Activated CD4-positive, alpha-beta T cell treated with anti-CD3 and anti-CD28 coated beads, Interleukin-2, amount 50 U/mL, for 4 hours (primary cell): ENCODE measurements around the gene SCN10A.

Experiments used
- DNase-seq, 2 experiments: peaks; one replicate each; pipeline ENCODE4 v3.0.0-alpha.2; 2020

SCN10A gene

DNA sequence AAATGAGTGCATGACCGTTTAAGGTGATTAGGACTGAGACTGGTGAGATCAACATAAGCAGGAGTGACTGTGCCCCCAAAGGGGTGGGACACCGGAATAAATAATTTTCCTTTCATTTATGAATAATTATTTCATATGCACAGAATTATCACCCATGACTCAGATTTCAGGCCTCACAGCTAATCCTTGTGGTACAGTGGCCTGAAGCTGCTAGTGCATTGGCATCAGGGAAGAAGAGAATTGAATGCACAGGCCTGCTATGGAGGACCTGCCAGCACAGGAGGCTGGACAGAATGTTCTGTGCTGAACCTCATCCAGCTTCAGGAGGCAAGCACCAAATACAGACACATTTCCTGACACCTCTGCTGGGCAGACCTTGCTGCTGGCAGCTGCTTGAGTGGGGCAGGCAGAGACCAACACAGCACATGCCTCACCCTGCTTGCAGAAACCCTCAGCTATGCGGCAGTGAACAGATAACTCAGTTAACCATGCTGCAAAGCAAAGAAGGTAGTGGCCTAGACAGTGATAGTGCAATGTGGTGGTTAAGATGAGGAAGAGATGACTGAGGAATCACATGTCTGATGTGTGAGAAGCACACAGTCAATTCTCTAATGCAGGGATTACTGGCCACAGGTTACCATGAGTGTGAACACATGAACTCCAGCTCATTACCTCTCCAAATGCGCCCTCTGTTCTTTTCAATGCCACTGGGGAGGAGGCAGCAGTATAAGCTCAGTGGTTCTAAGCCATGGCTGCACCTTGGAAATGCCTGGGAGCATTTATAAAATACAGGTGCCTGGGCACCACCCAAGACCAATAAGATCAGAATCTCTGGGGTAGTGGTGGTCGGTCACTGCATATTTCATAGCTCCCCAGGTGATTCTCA lies 98.4 kb downstream of the SCN10A start:
- no peak for DNase-seq

DNA sequence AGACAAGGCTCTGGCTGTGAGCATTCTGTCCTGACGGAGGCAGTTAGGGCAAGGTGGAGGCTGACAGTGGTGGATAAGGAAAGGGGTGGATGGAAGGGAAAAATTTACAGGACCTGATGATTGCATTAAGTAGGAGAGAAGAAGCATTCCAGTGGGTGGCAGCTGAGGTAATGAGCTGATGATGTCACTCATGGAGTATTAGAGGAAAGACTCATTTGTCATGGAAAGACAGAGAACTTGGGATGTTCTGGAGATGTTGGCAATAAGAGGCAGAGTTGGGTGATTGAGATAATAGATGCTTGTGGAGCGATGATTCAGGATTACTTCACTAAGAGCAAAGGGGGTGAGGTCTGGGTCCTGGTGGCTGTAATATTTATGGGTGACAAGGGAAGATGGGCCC lies 102.9 kb downstream of the SCN10A start:
- DNase-seq = no peak

DNA sequence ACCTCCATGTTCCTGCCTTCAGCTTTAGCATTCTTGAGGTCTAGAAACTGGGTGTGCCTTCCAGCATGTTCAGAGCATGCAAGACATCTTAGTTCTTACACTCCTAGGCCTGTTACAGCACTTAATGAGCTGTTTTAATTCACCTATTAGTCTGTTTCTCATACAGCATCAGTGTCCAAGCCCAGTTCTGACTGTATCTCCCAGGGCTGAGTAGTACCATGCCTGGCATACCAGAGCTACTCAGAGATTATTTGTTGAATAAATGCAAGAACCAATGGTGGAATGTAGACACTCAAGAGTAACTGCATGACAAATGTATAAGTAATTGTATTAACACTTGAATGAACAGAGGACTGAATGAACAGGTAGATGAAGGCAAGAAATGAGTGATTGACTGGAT lies 104.7 kb downstream of the SCN10A start:
- no peak for DNase-seq

DNA sequence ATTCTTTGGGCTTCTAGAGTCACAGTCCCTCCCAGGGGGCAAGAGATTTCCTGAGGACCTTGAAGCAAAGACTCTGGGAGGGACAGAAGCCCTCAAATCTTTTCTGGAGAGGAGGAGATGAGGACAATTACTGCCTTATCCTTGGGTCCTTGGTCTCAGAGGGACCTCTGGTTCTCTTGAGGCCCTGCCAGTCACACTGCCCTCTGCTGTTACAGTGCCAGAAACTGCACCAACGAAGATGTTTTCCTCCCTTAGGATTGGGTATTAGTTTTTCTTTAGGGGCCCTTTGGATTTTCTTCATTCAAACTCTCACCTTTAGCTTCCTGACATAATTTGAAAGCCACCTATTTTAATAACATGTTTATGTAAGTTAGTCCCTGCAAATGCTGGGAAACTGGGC lies 108.3 kb downstream of the SCN10A start:
- DNase-seq = no peak

DNA sequence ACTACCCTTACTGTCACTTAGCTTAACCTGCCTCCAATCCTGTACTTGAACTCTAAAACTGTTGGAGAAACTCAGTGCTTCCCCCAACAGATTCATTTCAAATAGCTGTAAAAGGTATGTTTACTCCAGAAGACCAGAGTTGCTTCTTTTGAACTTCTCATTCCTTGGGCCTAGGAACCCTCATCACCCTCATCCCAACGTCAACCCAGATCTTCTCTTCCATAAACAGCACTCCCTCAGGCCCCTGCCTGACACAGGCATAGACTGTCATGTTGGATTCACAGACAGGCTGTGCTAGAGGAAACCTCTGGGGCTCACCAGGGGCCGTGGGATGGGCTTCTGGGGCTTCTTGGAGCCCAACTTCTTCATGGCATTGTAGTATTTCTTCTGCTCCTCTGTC lies 109.1 kb downstream of the SCN10A start:
- no peak for DNase-seq

DNA sequence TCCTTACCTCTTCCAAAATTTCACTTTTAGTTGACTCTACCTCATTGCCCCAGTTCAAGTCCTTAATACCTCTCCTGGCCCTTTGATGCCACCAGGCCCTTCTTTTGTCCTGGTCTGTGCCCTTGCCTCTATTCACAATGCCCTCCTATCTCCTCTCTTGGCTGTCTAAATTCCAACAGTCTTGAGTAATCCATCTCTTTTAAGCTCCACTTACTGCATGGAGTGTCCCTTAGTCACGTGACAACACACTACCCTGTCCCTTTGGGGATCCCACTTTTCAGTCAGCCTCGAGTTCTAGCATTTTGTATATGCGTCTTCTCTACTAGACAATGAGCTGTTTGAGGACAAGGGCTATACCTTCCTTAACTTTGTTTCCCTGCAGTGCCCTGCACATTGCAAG lies 113.8 kb downstream of the SCN10A start:
- no peak for DNase-seq

DNA sequence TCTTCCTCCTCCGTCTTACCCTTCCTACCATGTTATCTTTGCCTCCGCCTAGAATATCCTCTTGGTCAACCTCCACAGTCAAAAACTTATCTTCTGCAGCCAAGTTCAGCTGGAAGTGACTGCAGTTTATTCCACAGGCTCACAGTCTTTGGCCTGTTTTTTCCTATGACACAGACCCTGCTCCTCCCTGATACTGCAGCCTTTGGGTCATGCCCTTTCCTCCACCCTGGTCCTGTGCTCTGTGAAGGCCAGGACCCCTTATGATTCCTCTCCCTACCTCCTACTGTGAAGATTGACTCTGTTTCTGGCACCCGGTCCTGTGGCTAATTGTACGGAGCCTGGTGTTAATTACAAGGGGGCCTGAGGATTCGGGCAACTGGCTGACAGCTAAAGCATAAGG lies 117.3 kb downstream of the SCN10A start:
- DNase-seq = no peak

DNA sequence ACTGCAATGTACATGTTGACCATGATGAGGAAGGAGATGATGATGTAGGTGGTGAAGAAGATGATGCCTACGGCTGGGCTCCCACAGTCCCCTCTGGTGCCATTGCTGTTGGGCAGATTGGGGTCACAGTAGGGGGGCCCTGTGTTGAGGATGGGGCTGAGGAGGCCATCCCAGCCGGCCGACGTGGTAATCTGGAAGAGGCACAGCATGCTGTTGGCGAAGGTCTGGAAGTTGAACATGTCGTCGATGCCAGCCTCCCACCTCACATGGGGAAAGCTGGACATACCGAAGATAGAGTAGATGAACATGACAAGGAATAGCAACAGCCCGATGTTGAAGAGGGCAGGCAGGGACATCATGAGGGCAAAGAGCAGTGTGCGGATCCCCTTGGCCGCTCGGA lies 118.0 kb downstream of the SCN10A start:
- no peak for DNase-seq

DNA sequence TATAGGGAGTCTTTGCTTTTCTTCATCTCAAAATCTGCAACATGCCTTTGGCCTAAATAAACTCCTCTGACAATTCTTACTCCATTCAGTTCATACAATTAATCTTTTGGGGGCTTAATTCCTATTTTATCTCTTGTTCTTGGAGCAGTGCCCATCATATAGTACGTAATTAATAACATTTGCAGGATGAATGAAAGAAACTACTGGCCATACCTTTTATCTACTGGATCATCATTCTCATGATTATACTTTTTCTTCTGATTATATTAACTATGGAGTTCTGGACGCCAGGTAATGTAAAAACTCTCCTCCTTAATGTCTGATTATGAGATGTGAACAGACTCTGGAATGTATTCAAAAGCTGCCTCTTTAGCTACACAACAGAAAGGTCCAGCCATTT lies 120.0 kb downstream of the SCN10A start:
- DNase-seq = no peak

DNA sequence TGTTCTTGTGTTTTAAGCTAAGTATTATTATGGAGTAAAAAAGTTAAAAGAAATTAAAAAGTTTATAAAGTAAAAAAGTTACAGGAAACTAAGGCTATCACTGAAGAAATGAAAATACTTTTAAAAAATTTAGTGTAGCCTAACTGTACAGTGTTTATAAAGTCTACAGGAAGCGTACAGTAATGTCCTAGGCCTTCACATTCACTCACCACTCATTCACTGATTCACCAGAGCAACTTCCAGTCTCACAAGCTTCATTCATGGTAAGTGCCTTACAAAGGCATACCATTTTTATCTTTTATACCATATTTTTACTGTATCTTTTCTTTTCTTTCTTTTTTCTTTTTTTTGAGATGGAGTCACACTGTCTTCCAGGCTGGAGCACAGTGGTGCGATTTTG lies 125.8 kb downstream of the SCN10A start:
- no peak for DNase-seq

DNA sequence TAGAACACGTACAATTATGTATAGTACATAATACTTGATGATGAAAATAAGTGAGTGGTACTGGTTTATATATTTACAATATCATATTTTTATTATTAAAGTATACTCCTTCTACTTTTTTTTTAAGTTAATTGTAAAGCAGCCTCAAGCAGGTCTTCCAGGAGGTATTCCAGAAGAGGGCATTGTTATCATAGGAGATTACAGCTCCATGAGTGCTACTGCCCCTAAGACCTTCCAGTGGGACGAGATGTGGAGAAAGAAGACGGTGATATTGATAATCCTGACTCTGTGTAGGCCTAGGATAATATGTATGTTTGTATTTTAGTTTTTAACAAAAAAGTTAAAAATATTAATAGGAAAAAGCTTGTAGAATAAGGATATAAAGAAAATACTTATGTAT lies 126.2 kb downstream of the SCN10A start:
- DNase-seq = no peak

DNA sequence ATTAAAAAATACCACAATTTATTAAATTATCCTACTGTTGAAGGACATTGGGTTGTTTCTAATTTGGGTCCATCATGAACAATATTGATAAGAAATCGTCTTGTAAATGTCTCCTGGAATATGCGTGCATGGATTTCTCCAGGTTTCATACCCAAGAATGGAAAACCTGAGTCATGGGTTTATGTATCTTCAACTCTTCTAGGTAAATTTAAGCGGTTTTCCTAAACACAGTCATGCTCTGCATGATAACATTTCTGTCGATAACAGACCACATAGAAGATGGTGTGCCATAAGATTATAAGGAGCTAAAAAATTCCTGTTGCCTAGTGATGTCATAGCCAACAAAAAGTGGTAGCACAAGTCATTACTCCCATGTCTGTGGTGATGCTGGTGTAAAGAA lies 126.7 kb downstream of the SCN10A start:
- no peak for DNase-seq

DNA sequence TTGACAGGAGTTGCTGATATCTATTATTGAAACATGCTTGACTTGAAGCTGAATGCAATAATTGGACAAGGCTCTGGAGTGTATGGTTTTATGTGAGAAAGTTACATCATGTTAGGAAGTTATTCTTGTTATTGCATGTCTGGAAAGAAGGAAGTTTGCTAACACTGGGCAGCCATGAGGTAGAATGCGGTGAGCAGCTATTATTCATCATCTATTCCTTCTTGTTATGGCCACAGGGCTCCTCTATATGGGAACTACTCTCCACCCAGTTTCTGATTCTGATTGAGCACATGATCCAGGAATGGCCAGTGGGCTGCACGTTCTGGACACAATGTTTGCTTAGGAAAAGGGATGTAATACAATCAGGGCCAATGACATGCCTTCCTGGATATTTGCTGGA lies 128.7 kb downstream of the SCN10A start:
- DNase-seq = no peak

DNA sequence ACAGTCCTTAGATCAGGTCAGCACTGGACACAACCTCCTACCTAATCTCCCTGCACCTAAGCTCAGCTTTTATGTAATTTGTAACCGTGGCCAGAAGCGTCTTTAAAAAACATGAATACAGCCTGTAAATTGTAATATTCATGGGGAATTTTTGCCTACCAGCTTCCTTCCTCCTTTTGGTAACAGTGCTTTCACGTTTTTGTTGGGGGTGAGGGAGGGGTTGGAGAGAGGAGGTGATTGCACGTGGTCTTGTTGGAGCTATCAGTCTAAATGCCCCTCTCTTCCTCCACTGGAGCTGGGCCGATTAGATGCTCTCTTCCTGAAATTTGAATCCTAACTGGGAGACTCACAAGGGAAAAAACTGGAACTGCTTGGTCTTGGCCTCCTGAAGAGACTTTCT lies 131.5 kb downstream of the SCN10A start:
- DNase-seq = no peak

DNA sequence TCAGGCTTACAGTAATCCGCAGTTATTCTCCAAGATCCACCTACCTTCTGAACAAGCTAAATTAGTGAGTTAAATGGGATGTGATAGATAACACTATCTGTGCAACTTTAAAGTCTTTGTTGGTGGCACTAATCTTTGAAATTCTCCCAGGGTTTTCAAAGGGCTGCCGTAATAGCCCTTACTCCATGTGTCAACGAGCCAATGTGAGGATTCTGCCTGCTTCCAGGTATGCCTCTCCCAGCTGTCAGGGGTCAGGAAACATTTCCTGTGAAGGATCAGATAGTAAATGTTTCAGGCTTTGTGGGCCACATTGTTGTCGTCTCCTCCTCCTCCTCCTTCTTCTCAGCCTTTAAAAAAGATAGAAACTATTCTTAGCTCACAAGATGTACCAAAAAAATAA lies 146.3 kb downstream of the SCN10A start:
- no peak for DNase-seq

DNA sequence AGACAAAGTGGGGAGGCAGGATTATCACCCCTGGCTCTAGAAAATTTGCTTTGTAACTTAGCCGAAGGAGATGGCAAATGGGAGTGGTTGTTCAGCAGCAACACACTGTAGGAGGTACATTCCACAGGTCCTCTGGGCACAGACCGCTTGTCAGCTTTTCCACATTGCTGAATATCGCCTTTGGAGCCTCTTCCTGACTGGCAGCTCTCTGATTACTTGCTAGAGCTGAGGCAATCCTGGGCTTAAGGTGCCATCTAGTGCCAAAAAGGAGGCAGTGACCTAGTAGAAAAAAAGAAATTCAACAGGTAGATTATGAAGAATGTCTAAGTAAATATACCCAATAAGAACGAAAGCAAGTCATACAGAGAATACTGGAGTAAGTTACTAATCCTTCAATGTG lies 153.5 kb downstream of the SCN10A start:
- DNase-seq = no peak

DNA sequence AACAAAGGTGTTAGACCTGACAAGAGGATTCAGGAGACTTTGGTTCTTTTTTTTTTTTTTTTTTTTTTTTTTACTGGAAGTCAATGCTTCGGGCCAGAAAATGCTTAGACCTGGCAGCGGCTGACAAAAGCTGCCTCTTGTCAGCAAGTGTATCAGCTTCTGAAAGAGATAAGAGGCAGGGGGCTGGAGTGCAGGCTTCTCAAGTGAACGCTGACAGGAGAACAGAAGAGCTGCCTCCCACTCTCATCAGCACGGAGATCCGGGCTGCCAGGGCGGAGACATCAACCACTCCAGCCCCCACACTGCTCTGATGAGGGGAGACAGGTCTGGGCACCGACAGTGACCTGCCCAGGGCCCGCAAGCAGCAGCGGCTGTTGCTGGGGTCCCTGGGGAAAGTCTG lies 157.2 kb downstream of the SCN10A start:
- no peak for DNase-seq

DNA sequence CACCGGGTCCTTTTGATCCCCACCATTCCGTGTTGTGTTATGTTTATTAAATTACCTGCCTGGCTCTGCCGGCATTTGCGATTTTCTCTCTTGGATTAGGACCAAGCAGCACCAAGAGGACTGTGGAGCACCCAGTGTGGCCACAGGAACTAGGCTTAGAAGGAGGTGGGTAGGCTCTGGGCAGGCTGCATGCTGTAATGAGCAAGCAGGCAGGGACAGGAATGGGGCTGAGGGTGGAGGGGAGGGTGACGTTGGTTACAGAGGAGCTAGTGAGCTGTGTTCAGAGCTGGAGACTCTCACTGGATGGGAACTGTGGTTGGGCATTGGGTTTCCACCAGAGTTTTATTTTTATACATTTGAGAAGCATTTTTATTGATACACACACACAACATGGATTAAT lies 158.6 kb downstream of the SCN10A start:
- DNase-seq = no peak

DNA sequence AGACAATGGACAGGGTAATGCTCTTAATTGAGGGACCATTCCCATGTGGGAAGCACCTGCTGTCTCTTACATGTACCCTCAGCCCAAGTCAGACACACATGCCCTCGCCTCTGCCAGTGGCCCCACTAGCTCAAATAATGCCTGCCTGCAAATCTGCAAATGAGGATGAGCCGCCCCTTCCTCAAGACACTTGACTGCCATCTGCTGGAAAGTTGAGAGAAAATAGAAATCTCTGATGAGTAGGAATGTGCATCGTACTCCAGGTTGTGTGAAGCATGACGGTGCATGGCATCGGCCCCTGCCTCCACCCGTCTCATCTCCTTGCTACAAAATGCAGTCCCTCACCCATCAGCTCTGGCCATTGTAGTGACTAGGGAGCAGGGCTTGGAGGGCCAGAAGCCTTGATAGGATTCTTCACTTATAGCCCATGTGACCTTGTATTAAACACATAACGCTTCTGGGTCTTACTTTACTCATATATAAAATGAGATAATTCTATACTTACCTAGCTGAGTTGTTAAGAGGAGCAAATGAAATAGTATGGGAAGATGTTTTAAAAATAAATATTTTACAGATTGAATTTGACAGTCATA lies 160.2 kb downstream of the SCN10A start:
- no peak for DNase-seq

DNA sequence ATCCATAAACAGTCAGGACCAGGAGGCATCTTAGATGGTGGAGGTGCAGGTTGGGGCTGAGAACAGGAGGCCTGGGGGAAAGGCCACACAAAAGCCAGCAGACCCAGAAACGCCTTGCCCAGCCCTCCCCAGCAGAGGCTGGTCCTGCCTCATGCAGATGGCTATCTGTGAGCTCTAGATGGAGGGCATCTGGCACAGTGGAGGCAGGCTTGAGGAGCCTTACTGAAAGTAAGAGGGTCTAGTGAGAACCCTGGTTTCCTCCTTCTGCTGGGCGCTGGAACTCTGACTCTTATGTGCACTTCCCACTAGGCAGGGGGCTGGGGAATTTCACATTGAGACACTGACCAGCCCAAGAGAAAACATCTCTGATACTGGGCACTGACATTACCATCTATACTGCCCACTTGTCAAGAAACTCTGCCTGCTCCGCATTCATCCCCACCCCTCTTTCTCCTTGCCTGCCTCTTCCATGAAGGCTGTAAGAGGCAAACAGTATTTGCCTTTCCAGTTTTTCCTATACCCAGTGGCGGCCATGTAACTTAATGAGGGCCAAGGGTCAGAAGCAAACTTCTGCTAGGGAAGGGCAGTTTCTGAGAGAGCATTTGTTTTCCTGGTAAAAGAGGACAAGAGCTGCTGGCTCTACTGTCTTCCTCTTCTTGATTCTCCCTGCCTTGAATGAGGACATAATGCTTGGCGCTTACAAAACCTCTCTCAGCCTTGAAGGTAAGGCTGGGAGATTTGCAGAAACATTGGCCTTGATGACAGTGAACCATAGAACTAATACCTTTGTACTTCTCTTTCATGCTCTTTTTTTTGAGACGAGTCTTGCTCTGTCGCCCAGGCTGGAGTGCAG lies 162.1 kb downstream of the SCN10A start:
- DNase-seq = no peak

DNA sequence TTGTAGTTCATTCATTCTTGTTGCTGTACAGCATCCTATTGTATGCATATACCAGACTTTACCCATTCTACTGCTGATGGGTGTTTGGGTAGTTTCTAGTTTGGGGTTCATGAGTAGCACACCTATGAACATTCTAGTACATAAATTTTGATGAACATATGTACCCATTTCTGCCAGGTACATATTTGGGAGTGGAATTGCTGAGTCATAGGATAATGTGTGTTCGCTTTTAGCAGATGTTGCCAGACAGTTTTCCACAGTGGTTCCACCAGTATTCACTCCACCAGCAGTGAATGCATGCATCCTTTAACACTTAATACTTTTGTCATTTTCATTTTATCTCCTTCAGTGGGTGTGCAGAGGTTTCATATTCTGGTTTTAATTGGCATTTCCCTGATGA lies 163.1 kb downstream of the SCN10A start:
- no peak for DNase-seq

DNA sequence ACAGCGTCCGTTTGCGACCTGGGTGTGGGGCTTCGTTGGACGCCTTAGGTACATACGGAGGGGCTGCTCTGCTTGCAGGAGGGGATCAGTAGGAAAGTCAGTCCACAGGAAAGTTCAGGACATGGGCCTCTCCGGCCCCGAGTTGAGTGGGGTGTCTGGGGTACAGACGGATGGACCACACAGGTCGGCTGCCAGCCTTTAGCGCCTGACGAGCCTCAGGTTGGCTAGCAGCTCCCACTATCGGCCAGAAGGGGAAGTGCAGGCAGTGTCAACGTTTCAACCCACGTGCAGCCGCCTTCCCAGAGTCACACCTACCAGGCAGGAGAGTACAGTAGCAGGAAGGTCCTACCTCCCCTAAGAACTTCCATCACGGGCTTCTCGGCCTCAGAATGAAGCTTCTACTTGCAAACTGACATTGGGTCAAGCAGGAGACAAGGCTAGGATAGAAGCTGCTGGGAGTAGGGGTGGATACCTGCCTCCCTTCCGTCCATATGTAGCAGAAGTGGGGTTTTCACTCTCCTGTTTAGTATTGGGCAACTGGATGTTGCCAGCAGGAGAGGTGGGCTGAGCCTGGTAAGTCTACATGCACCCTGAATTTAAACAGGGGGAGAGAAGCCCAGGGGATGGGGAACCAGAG lies 164.7 kb downstream of the SCN10A start:
- DNase-seq = peak; percentile 57 to 67

DNA sequence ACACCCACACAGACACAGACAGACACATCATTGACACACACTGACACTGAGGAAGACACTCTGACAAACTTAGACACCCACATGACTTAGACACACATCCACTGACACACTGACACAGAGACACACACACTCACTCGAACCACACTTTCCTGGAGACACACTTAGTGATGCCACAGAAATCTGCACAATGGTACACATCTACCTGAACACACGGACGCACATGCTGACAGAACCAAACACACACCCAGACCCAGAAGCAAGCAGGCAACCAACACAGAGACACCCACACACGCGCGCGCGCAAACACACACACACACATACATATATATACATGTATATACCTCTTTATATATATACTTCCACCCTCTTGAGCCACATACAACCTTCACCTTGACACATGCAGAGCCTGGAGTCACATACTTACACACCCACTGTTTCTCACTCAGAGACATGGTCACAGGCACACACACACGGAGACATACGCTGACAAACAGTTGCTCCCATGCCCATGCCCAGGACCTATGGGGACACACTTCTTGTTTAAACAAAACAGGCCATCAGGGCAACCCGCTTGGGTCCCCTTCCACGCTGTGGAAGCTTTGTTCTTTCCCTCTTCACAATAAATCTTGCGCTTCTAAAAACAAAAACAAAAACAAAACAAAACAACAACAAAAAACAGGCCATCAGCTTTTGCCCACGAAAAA lies 165.6 kb downstream of the SCN10A start:
- DNase-seq = no peak
